PFSK-1 (cell line): ENCODE results near the gene EHMT2.

Experiments used
- FOXP2 ChIP-seq: optimal IDR thresholded peaks from 2 replicates; pipeline ENCODE3; 2011; ENCODE audit warnings: borderline replicate concordance, control low read depth, inconsistent platforms; ENCODE audit not compliant: insufficient read depth; ENCODE audit errors: extremely low read length, extremely low read depth
- POLR2AphosphoS5 ChIP-seq: IDR thresholded peaks from 2 replicates; pipeline ENCODE4 v1.6.1; 2012; ENCODE audit warnings: low read depth, mild to moderate bottlenecking, control low read depth, low read length, moderate library complexity
- REST ChIP-seq, 2 experiments: IDR thresholded peaks; 2 replicates each; pipeline versions ENCODE4 v1.6.1 to v1.8.0; 2011 to 2012; ENCODE audit warnings: low read depth in 2 of 2, low read length in 2 of 2, control low read depth in 1 of 2, inconsistent platforms in 1 of 2, mild to moderate bottlenecking in 1 of 2, moderate library complexity in 1 of 2; ENCODE audit not compliant: insufficient read depth in 1 of 2
- SIN3A ChIP-seq: IDR thresholded peaks from 2 replicates; pipeline ENCODE4 v1.6.1; 2012; ENCODE audit warnings: mild to moderate bottlenecking, low read length, moderate library complexity, borderline replicate concordance; ENCODE audit not compliant: insufficient read depth
- TAF1 ChIP-seq: IDR thresholded peaks from 2 replicates; pipeline ENCODE4 v1.6.1; 2012; ENCODE audit warnings: low read length, control low read depth, borderline replicate concordance; ENCODE audit not compliant: insufficient read depth

The EHMT2 gene

DNA sequence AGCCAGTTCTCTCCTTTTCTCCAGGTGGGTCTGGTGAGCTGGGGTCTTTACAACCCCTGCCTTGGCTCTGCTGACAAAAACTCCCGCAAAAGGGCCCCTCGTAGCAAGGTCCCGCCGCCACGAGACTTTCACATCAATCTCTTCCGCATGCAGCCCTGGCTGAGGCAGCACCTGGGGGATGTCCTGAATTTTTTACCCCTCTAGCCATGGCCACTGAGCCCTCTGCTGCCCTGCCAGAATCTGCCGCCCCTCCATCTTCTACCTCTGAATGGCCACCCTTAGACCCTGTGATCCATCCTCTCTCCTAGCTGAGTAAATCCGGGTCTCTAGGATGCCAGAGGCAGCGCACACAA is 47.6 kb upstream of the EHMT2 start:
- TF ChIP-seq SIN3A (no peak), POLR2AphosphoS5 (no peak), FOXP2 (no peak), TAF1 (no peak), REST (IDR thresholded peaks at IDR 0.05; ENCODE audit: insufficient read depth in 1 of 2, low read depth in 2 of 2, low read length in 2 of 2) (no peak)

GRCh38 chr6:31943742-31944141 is 46.2 kb upstream of the EHMT2 start:
- no peak for TF ChIP-seq FOXP2
- no peak for TF ChIP-seq TAF1
- TF ChIP-seq POLR2AphosphoS5, result no peak
- no peak for TF ChIP-seq REST (IDR thresholded peaks at IDR 0.05; ENCODE audit: insufficient read depth in 1 of 2, low read depth in 2 of 2, low read length in 2 of 2)
- no peak for TF ChIP-seq SIN3A

DNA sequence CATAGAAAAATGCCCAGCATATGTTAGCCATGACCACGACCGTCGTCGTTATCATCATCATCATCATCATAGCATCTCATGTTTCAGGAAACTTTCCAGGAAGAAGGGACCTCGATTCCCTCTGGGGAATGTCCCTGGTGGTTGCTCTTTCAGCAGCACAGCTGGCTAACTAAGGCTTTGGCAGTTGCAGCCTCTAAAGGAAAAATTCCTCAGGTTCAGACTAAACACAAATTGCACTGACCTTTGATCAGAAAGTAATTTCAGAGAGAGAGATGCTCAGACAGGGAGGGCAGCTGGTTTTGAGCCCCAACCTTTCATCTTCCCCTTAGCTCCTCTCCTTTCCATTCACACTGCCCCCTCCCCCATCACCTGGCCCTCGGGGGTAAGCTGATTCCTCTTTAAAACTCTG is 42.8 kb upstream of the EHMT2 start:
- TF ChIP-seq POLR2AphosphoS5, result no peak
- TF ChIP-seq TAF1, result no peak
- no peak for TF ChIP-seq REST (IDR thresholded peaks at IDR 0.05; ENCODE audit: insufficient read depth in 1 of 2, low read depth in 2 of 2, low read length in 2 of 2)
- no peak for TF ChIP-seq SIN3A
- no peak for TF ChIP-seq FOXP2

DNA sequence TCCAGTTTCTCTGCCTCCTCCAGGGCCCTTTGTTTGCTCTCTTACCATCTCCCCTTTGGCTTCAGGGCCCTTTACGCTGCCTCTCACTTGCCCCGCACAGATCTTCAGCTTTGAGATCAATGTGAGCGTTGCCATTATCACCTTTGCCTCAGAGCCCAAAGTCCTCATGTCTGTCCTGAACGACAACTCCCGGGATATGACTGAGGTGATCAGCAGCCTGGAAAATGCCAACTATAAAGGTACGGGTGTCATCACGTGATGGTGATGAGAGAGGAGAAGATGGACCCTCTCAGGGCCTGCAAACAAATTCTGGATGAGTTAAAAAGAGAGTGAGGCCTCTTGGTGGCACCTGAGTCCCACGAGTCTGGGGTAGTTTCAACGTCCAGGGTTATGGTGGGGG is 38.3 kb upstream of the EHMT2 start:
- TF ChIP-seq SIN3A (no peak), TAF1 (no peak), FOXP2 (no peak), REST (IDR thresholded peaks at IDR 0.05; ENCODE audit: insufficient read depth in 1 of 2, low read depth in 2 of 2, low read length in 2 of 2) (no peak), POLR2AphosphoS5 (no peak)

DNA sequence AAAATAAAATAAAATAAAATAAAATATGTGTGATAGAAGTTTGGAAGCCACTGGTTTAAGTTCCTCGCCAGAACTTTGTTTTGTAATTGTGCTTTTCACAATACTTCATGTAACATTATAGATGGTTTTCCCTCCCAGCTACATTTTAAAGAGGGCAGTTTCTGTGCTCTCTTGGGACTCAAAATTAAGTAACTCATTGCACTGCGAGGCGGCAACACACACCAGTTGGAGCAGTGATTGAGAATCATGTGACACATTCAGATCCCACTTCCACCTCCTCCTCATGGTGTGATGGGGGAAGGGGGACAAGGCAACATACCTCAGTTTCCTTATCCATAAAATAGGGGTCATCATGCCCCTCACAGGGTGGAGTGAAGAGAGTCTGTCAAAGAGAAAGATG is 37.5 kb upstream of the EHMT2 start:
- TF ChIP-seq SIN3A, result no peak
- TF ChIP-seq FOXP2, result no peak
- TF ChIP-seq POLR2AphosphoS5, result no peak
- TF ChIP-seq TAF1, result no peak
- no peak for TF ChIP-seq REST (IDR thresholded peaks at IDR 0.05; ENCODE audit: insufficient read depth in 1 of 2, low read depth in 2 of 2, low read length in 2 of 2)
